Stimulated activated CD4-positive, alpha-beta T cell treated with anti-CD3 and anti-CD28 coated beads, Interleukin-1b, Interleukin-23, amount 100 ng/mL, for 24 hours (primary cell): ENCODE measurements around the gene F5.

Source experiments
- DNase-seq, 4 experiments: peaks; one replicate each; pipeline ENCODE4 v3.0.0-alpha.2; 2020; ENCODE audit warnings: low read depth in 4 of 4, low spot score in 1 of 4

The F5 gene

GRCh38 chr1:169484101-169484500 lies 102.2 kb downstream of the F5 start:
- DNase-seq: no peak

GRCh38 chr1:169483500-169483966 lies 102.7 kb downstream of the F5 start:
- no peak for DNase-seq

- no peak for DNase-seq
Measured at GRCh38 chr1:169479363-169480066, 106.8 kb downstream of the F5 start.

DNA sequence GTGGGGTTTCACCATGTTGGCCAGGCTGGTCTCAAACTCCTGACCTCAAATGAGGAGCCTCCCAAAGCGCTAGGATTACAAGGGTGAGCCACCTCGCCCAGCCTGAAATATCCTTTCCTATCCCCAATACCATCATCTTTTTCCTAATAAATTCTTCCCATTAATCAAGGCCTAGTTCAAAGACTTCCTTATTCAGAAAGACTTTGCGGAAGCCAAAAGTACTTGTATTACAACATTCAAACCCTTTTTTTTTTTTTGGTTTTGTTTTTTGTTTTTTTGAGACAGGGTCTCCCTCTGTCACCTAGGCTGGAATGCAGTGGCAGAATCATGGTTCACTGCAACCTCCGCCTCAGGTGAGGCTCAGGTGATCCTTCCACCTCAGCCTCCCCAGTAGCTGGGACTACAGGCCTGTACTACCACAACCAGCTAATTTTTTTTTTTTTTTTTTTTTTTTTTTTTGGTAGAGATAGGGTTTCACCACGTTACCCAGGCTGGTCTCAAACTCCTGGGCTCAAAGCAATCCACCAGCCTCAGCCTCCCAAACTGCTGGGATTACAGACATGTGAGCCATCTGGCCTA lies 108.1 kb downstream of the F5 start:
- no peak for DNase-seq

GRCh38 chr1:169475806-169476387 lies 110.4 kb downstream of the F5 start:
- no peak for DNase-seq

DNA sequence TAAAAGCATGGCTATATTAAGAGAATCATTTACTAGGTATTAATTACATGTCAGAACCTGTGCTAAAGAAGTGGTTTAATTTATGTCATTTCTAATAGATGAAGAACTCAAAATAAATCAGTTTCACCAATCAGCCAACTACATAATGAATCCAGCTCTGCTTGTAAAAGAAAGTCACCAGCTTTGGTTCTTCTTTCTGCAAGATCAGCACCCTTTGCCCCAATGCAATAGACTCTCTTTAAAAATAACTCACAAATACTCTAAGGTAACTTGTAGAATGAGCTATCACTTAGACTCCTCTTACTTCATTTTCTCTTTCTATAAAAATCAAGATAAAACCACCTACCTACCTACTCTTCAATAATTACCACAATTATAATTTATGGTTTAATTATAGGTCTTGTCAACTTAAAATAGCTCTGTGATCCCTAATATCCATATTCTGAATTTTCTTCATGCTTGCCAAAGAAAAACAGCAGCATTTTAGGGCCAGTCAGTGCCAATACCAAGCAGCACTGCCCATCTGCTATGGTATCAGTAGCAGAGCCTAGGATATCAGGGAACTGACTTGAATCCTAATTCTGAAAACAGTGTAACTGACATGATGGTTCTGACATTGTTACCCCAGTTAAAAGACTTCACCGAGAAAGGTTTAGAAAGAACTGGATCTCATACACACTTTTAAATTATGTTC lies 111.8 kb downstream of the F5 start:
- DNase-seq: no peak

GRCh38 chr1:169473347-169473746 lies 112.9 kb downstream of the F5 start:
- no peak for DNase-seq

- no peak for DNase-seq
Measured at GRCh38 chr1:169472738-169473137, 113.5 kb downstream of the F5 start.

DNA sequence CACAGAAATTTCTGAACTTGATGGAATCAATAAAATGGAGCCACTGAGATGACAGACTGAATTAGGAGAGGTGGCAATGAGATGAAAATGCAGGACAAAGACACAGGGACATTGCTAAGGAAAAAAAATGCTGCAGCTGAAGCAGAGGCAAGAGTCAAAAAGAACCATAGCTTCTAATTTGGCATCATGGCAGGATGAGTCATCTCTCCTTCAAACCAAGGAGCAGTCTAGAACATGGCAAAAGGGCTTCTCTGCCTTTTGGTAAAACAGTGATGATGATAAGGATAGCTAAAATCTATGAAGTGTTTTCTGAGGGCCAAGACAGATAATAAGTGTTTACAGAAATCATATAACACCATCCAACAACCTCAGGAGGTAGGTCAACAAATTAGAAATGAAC lies 117.3 kb downstream of the F5 start:
- no peak for DNase-seq

DNA sequence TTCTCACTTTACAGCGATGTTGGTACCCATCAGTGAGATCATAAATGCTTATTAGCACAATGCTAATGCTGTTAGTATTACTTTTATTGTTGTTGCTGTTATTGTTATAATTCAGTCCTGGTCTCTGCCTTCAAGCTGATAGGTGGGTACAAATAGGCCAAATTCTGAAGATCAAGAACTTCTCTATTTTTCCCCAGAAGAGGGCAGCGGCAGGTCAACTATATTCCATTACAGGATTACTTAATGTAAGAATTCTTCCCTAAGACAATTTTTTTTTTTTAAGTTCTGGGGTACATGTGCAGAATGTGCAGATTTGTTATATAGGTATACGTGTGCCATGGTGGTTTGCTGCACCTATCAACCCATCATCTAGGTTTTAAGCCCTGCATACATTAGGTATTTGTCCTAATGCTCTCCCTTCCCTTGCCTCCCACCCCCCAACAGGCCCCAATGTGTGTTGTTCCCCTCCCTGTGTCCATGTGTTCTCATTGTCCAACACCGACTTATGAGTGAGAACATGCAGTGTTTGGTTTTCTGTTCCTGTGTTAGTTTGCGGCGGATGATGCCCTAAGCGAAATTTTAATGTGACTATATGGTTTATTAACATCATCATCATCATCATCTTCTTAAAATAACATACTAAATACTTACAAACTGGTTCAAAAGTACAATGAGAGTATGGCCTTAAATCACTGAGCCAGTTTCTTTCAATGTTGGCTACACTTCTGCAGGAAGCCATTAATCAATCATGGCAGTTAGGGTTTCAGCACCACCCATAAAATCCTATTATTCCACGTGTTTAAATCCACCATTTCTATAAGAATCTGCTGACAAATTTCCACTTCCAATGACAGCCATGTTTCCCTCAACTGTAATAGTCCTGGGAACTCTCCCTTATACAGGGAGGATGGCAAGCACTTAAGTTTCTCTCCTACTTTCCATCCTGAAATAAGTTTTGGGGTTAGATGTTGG lies 119.7 kb downstream of the F5 start:
- DNase-seq: no peak

GRCh38 chr1:169465281-169465680 lies 121.0 kb downstream of the F5 start:
- no peak for DNase-seq
